Activated CD4-positive, alpha-beta T cell treated with anti-CD3 and anti-CD28 coated beads for 24 hours (primary cell): Measurements from ENCODE around the gene ABHD3.
"Not testable (repeated sequence)": the region's sequence is repeated elsewhere in the genome, so short reads cannot be mapped to it uniquely, and the experiment has no call there.

ENCODE experiments used
- DNase-seq, 2 donors: peaks; one replicate each; pipeline ENCODE4 v3.0.0-alpha.2; 2020; ENCODE audit warnings: low read depth in 2 of 2

ABHD3 gene, protein sequence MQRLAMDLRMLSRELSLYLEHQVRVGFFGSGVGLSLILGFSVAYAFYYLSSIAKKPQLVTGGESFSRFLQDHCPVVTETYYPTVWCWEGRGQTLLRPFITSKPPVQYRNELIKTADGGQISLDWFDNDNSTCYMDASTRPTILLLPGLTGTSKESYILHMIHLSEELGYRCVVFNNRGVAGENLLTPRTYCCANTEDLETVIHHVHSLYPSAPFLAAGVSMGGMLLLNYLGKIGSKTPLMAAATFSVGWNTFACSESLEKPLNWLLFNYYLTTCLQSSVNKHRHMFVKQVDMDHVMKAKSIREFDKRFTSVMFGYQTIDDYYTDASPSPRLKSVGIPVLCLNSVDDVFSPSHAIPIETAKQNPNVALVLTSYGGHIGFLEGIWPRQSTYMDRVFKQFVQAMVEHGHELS

GRCh38 chr18:21704603-21705364 lies at the start of gene ABHD3:
Gene ABHD3, minus strand, starts transcription at chr18:21704774. Its CDS starts 109 bp downstream, at chr18:21704665.
- peak; percentile 79 to 81 for DNase-seq

- DNase-seq = no peak
Observed at GRCh38 chr18:21747764-21748693, 43.5 kb upstream of the ABHD3 start.

GRCh38 chr18:21747268-21747667 lies 42.7 kb upstream of the ABHD3 start:
- no peak for DNase-seq

GRCh38 chr18:21745231-21745630 lies 40.7 kb upstream of the ABHD3 start:
- DNase-seq = no peak

DNA sequence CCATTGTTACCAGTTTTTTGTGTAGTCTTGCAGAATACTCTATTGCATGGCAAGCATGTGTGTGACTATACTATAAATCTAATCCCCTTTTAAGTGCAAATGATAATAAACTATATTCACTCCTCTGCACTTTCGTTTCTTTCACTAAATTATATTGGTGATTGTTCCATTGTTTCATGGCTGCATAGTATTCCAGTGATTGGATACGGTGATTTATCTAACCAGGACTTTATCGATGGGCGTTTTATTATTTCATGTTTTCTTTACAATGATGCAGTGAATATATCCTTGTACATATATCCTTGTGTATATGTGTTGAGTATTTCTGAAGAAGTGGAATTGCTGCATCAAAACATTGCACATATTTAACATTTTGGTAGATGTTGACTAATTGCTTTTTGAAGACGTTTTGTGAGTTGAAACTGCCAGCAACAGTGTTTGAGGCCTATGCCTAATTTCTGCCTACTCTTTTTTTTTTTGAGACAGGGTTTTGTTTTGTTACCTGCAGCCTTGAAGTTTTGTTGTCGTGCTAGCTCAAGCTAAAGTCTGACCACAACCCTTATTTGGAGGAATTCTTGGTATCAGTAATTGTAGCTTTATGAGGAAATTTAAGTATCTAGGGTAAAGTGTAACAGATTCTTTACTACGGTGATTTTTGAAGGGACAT lies 38.7 kb upstream of the ABHD3 start:
- no peak for DNase-seq

GRCh38 chr18:21742315-21742687 lies 37.7 kb upstream of the ABHD3 start:
- no peak for DNase-seq

DNA sequence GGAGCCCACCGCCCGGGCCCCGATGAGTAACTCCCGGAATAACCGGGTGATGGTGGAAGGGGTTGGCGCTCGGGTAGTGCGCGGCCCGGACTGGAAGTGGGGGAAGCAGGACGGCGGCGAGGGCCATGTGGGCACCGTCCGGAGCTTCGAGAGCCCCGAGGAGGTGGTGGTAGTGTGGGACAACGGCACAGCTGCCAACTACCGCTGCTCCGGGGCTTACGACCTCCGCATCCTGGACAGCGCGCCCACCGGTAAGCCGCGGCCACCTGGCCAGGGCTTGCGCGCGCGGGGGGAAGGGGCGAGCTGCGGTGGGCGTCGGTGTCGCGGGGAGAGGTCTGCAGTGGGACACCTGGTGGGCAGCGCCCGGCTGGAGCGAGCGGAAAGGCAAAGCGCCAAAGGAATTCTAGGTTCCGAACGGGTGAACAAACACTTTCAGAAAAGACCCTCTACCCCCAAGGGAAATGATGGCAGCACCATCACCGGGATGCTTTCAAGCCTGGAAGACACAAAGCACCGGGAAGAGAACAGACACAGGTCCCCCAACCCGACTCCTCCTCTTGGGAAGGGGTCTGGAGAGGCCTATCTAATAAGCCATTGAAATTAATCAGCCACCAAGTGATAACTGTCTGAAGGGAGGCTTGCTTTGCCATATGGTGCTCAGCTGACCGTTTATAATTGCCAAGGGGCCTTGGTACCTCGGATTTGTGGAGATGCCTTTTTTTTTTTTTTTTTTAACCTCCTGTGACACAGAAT lies 37.2 kb upstream of the ABHD3 start:
- DNase-seq = peak in 1 of 2 donors; percentile 2

DNA sequence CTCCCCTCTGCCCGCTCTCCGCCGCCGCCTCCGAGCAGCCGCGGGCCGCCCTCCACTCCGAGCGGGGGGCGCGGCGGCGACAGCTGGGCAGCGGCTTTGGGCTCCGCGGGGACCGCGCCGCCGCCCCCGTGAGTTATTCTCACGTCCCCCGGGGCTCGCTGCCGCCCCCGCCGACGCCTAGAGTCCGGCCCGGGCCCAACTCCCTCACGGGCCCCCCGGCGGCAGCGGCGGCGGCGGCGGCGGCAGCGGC lies 36.7 kb upstream of the ABHD3 start:
- DNase-seq = no peak

GRCh38 chr18:21740538-21741311 lies 36.2 kb upstream of the ABHD3 start, which contains the start of gene MIB1:
Gene MIB1, plus strand, starts transcription at chr18:21740792. Its CDS starts 792 bp downstream, at chr18:21741584.
- peak; percentile 95 to 97 for DNase-seq

DNA sequence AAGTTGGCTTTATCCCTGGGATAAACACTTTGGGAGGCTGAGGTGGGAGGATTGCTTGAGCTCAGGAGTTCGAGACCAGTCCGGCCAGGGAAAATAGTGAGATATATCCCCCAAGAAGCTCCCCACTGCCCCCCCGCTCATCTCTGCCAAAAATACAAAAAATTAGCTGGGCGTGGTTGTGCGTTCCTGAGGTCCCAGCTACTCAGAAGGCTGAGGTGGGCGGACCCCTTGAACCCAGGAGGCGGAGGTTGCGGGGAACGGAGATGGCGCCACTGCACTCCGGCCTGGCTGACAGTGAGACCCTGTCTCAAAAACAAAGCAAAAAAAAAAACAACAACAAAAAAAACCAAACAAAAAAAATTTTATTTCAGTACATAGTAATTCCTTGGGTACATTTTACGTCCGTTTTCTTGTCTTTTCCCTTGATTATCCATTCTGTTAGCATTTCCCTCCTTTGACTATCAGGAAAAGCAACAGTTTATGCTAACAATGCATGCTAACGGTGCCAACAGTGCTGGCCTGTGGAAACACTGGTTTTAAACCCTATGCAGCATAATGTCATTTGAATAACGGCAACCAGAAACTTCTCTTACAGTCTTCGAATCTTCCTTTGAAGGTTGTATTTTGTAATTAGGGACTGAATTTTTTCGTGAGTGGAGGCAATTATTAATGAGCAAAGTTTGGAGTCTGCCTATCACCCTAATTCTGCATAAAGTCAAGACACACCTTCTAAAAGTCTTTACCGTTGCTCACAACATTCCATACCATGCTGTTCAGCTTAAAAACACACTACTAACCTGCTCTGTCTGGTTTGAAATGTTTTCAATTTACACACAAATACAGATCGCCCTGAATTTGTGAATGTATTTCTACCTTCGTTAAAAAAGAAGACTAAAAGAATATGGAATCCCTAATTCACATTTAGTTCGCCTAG lies 35.3 kb upstream of the ABHD3 start:
- DNase-seq = no peak

GRCh38 chr18:21736926-21737325 lies 32.4 kb upstream of the ABHD3 start:
- DNase-seq = not testable (repeated sequence)

DNA sequence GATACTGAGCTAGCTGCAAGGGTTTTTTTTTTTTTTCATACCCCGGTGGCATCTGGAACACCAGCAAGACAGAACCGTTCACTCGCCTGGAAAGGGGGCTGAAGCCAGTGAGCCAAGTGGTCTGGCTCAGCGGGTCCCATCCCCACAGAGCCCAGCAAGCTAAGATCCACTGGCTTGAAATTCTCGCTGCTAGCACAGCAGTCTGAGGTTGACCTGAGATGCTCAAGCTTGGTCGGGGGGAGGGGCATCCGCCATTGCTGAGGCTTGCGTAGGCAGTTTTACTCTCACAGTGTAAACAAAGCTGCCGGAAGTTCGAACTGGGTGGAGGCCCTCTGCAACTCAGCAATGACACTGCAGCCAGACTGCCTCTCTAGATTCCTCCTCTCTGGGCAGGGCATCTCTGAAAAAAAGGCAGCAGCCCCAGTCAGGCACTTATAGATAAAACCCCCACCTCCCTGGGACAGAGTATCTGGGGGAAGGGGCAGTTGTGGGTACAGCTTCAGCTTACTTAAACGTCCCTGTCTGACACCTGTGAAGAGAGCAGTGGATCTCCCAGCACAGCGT lies 31.0 kb upstream of the ABHD3 start:
- peak; percentile 5 to 23 for DNase-seq

DNA sequence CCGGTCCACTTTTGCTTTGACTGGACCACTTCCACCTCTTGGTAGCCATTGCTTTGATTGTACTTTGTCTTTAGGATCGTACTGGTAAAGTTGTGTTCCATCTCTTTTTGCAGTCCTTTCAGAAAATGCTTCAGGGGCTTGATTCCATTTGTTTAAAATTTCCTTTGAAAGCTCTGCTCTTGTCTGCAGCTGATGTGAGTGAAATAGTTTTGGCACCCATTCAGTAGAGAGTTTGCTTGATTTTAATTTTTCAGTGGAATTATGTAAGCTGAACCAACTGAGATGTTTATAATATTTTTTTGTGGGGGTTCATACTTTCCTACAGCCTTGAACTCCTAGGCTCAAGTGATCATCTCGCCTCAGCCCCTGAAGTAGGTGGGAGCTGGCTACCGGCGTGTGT lies 28.4 kb upstream of the ABHD3 start:
- no peak for DNase-seq

- no peak for DNase-seq
Observed at GRCh38 chr18:21727702-21728101, 23.1 kb upstream of the ABHD3 start.

GRCh38 chr18:21725201-21725600 lies 20.6 kb upstream of the ABHD3 start:
- DNase-seq = no peak

DNA sequence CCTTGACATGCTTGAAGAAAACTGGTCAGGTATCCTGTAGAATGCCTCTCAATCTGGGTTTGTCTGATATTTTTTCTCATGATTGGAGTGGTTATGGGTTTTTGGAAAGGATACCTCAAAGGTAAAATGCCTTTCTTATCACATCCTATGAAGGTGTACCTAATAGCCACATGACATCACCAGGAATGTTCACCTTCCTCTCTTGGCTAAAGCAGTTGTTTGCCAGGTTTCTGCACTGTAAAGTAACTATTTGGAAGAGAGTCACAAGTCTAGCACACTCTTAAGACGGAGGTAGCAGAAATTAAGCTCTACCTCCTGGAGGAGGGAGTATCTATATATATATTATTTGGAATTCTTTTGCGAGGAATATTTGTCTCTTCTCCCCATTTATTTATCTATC lies 18.1 kb upstream of the ABHD3 start:
- no peak for DNase-seq

DNA sequence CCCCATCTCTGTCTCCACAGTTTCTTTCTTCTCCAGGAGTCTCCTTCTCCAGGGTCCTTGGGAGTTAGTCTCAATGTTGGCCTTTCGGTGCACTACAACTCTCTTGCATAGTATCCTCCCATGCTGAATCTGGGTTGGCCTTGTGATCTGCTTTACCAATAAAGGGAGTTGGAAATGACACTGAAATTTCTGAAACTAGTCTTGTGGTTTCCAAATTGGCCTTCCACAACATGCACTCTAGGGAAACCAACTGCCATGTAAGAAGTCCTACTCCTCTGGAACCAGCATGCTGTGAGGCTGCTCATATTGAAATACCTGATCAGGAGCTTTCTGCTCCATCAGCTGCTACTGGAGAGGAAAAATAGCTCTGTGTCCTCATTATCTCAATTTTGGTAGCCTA lies 9.9 kb upstream of the ABHD3 start:
- DNase-seq = no peak

DNA sequence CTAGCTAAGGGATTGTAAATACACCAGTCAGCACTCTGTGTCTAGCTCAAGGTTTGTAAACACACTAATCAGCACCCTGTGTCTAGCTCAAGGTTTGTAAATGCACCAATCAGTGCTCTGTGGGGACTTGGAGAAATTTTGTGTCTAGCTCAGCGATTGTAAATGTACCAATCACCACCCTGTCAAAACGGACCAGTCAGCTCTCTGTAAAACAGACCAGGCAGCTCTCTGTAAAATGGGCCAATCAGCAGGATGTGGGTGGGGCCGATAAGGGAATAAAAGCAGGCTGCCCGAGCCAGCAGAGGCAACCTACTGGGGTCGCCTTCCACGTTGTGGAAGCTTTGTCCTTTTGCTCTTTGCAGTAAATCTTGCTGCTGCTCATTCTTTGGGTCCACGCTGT lies 2.6 kb upstream of the ABHD3 start:
- not testable (repeated sequence) for DNase-seq
